GM21515 (cell line): ENCODE results near the gene TMEM54.

Experiments used
- ATAC-seq: cut with Tn5 transposase; IDR thresholded peaks from one replicate; pipeline ENCODE4 v1.9.1; 2021; ENCODE audit not compliant: unreplicated experiment

TMEM54 gene, protein sequence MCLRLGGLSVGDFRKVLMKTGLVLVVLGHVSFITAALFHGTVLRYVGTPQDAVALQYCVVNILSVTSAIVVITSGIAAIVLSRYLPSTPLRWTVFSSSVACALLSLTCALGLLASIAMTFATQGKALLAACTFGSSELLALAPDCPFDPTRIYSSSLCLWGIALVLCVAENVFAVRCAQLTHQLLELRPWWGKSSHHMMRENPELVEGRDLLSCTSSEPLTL

DNA sequence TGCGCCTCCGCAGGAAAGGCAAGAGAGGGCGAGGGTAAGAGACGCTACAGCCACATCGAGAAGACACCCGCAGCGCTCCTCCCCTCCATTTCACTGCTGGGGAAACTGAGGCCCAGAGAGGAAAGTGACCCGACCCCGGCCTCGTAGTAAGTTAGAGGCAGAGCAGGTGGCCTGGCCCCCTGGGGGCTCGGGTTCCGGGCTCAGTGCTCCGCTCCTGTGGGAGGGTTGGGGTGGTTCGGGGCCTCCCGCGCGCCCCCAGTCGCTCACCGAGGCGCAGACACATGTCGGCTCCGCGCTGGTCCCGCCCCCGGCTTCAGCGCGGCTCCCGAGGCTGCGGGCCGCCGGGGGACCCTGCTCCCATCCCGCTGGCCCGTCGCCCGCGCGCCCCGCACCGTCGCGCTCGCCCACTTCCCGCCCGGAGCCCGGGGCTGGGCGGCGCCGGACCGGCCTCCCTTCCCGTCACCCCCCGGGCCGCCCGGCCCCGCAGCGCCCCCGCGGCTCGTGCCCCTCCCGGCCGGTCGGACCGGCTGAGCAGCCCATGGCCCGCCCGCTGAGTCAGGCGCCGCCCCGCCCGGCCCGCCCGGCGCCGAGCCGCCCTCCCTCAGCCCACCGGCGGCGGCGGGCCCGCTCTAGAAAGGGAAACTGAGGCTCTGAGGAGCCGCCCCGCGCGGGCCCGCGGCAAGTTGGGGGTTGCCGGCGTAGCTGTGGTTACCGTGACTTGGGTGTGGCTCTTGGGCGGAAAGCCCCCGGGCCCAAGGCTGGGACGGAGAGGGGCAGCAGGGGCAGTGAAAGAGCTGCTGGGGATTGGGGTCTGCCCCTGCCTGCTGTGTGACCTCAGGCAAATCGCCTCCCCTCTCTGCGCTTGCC lies at the start of gene TMEM54:
Gene TMEM54, minus strand, starts transcription at position 434 of the 867 bp plus-strand sequence. Its CDS starts 151 bp downstream, at position 283.
- ATAC-seq = no peak

DNA sequence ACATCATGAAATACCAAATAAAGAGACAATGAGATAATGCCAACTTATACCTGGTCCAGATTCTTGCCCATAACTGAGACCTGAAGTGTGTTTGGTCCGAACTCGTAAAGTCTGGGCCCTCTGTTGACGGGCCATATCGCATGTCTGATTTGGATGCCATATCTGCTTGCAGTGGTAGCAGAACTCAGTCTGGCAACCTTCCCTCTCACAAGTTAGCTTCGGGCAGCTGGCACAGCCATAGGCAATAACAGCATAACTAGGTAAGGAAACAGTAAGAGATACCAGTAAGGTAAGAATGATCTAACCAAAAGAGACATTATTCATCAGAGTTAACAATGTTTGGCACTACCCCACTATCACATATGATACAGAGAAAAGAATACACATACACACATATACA lies 48.3 kb upstream of the TMEM54 start:
- no peak for ATAC-seq

DNA sequence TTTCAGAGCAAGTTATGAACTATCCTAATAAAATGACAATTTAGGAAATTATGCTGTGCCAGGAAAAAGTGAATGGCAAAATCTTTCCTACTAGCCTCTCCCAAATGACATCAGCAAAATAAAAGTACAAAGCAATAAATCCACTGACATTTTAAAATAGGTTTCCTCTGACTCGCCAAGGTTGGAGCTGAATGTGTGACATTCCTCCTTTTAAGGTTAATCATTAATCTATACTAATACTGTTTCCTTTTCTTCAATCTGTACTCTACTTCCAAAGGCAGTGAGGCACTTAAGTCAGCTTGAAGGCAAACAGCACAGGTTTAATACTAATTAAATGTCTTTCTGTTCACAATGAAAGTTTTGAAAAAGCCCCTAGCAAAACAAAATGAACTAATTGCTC lies 47.7 kb upstream of the TMEM54 start:
- ATAC-seq = no peak

DNA sequence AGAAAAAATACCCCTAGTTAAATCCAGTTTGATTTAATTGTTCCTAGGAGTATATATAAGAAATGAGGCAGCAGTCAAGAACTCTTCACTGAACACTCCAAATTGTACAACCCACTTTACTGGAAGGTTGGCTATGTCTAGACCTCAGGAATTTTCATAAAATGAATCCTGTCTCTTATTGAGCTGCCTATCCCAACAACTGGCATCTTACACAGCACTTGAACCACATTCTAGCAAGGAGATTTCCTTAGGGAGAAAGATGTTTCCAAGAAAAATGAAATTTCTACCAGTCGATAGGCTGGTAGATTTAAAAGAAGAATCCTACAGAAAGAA lies 47.2 kb upstream of the TMEM54 start:
- no peak for ATAC-seq

DNA sequence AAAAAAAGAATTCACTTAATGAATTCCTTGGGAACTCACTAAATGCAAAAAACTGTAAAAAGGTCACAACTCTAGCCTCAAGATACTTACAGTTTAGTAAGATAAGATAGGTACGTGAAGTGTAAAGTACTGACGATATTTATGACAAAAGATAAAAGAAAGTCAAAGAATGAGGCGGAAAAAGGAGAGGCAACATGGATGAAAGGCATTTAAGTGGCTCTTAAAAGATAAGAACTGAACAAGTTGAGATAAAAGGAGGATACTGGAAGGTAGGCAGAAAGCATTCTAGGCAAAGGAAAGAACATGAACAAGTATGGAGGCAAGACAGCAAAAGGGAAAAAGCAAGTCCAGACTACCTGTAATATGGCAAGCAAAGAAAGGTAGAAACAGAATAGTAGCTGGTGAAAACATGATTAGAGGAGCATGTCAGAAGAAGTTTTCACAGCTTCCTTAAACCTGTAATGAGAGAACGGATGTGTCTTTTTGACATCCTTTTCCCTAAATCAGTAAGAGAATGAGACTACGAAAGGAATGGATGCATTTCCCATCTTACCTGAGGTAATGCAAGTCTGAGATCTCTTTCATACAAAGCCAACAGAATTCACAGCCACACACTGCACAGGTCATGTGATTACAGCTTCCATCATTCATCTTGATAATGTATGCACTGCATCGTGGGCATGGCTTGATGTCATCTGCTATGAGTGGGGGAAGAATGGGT lies 46.6 kb upstream of the TMEM54 start:
- ATAC-seq = no peak

DNA sequence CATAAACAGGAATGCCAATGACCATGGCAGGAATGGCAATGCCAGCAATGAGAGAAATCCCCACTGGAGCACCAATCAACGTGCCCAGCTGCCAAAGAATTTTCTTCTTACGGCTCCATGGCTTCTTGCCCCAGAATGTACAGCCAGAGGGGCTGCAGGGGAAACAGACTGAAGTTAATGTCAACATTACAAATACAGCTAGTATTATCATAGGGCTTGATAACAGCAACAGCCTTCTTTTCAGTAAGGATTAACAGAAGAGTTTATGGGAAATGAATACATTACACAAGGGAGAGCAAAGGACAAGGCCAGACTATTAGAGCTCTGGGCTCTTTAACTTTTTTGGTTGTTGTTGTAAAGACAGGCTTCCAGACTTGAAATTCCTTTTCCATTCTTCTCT lies 45.2 kb upstream of the TMEM54 start:
- ATAC-seq = no peak

DNA sequence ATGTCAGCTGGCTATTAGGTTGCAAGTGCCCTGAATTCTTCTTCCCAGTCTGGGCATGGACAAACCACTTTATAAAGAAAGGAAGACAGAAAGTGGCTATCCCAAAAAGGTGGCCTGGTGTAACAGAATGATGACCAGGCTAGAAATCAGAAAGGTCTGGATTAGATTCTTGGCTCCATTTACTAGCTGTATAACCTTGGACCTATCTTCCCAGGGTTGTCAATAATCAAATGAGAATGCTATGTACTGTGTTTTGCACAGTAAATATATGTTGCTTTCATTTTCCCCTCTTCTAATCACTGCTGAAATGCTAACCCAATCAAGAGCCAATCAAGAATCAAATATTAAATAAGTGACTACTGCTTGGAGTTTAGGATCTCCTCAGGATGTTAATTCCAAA lies 43.0 kb upstream of the TMEM54 start:
- ATAC-seq = no peak

DNA sequence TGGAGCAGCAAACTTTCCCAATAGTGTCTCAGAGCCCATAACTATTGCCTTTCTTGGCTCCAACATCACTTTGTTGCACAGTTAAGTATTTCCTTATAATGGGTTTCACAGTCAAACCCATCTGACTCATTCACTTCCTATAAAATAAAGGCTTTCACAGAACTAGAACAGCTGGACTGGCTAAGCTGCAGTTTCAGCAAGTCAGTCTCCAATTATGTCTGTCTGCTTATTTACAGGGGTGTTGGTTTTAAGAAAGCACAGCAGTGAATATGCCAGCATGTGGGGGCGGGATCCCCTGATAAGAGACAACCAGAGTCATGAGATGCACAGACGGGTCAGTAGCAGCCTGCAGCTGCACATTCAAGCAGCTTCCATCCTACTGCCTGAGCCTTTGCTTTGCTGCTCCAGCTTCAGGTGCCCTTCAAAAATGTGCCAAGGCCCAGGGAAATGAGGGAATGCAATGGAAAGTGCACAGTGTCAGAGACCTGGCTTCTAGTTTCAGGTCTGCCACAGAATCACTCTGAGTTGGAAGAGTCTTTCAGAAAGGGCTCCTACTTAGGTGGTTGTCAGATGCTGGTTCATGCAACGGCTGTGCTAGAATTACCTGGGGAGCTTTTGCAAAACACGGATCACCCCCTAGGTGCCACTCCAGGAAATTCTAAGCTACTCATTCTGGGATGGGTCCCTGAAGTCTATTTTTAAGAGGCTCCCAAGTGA lies 38.6 kb upstream of the TMEM54 start:
- ATAC-seq = no peak

DNA sequence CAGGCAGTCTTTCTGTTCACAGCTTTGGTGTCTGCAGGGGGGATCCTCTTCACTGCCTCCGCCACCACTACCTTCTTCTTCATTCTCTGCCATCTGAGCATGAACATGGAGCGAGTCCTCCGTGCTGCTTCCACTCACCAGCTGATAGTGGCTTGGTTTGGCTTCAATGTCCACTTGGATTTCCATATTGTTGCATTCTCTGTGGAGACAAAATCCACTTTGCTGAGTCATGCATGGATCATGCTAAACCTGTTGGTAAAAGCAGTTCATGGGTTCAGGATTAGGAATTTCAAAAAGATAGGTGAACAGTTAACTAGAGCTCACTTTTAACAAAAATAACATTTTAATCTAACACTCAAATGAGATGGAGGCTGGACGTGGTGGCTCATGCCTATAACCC lies 35.9 kb upstream of the TMEM54 start:
- ATAC-seq = no peak

DNA sequence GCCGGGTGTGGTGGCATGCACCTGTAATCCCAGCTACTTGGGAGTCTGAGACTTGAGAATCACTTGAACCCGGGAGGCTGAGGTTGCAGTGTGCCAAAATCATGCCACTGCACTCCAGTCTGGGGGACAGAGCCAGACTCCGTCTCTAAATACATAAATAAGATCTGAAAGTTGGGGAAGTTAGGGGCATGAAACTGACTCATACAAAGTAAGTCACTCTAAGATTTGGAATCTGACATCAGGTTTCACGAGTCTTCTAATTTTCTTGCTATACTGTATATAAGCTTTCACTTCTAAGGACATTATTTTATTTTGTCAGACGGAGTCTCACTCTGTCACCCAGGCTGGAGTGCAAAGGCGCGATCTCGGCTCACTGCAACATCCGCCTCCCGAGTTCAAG lies 33.3 kb upstream of the TMEM54 start:
- no peak for ATAC-seq

DNA sequence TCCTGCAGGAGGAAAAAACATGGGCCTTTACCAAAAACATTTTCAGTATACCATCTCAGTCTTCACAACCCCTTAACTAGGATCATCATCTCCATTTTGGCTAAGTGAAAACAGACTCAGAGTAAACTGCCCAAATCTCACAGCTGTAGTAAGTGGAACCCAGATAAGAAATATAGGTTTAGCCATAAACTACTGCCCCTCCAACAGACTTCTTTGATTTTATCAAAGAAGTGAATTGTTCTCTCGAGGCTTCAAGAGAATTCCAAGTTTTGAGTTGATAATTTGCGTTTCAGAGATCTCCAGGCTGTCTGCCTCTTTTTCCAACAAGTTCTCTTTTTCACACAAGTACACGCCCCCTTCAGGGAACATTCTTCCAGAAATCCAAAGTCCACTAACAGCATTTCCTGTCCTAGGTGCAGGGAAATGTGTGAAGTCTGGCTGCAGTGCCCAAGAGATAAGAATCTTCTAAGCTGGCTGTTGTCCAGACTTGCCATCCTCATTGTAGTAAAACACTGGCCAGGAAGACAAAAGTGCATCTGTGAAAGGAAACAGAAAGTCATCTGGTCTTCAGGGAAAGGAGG lies 32.6 kb upstream of the TMEM54 start:
- no peak for ATAC-seq

DNA sequence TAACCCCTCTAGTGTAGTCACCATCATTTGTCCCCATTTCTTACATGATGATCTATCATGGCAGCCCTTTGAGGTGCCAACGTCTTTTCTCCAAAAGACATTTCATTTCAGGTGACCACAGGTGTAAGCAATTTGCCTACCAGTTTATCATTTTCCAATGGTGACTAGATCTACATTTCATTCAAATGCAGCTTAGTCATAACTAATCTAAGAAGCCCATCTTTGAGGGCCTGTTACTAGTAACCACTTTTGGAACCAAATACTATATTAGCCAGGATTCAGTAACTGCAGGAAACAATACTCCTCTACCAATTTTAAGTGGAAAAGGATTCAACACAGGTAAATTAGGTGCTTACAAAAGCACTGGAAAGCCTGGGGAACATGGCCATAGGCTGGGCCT lies 30.6 kb upstream of the TMEM54 start:
- no peak for ATAC-seq

DNA sequence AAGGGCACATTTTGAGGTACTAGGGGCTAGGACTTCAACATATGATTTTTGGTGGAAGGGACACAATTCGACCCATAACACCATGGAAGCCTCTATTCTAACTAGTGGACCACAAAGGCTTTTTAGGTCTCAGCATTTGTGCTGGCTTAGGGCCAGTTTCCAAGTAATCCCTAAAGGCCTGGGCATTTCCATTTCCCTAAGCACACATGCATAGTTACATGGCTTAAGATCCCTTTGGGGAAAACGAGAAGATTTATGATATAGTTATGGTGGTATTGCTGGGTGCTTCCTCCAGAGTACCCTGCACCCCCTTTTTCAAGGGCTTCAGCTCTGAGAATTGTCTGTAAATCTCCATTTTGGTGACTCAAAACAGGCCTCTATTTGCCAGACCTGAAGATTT lies 28.2 kb upstream of the TMEM54 start:
- ATAC-seq = no peak

DNA sequence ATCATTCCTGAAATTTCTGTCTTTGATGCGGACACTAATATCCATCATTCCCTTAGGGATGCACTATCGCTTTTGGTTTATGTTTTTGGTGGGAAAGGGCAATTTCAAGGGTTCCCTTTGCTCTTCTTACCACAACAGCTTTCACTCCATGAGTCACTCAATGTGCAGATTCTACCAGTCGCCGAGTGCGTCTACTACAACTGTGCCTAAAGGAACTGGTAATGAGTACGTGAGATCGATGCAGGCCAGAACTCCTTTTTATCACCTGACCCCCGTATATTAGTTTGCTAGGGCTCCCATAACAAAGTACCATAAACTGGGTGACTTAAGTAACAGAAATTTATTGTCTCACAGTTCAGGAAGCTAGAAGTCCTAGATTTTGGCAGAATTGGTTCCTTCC lies 27.5 kb upstream of the TMEM54 start:
- no peak for ATAC-seq

DNA sequence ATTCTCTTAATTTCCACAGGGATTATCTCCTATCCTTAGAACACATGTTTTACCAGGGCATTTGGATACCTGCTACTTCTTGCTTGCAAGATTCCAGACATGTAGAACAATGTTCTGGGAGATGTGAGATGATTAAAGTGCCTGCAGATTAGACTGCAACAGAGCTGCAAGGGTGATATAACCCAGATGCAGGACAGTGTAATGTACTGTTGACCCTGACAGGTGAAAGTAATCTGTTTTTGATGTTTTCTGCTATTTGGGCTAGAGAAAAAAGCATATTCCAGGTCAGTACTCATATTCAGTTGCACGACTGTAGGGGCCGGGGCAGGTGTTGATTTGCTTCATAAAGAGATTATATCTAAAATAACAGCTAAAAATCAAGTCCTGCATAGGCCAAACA lies 27.1 kb upstream of the TMEM54 start:
- ATAC-seq = no peak

DNA sequence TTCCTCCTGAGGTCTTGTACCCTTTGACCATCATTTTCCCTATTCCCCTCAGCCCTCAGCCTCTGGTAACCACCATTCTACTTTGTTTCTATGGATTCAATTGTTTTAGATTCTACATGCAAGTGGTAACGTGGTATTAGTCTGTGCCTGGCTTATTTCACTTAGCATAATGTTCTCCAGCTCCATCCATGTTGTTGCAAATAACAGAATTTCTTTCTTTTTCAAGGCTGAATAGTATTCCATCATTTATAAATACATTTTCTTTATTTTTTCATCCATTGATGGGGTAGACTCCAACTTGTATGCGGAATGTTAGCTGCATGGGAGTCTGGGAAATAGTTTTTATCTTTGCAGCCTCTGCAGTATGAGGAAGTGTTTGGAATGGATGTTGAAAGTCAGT lies 26.3 kb upstream of the TMEM54 start:
- ATAC-seq = no peak

DNA sequence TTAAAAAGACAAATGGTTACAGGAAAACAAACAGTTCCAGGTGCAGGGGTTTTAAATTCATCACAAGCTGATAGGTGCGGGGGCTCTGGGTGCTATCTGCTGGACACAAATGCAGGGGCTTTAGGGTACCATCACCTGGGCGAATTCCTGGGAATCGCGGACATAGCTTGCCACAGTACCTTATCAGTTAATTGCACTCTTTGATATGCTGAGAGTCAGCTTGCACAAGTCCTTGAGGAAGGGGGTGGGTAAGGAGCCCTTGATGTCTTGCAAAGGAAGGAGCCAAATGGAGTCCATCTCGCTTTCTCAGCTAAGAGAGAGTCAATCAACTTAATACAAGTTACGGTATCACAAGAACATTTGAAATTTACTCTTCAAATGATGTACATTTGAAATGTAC lies 25.4 kb upstream of the TMEM54 start:
- no peak for ATAC-seq

DNA sequence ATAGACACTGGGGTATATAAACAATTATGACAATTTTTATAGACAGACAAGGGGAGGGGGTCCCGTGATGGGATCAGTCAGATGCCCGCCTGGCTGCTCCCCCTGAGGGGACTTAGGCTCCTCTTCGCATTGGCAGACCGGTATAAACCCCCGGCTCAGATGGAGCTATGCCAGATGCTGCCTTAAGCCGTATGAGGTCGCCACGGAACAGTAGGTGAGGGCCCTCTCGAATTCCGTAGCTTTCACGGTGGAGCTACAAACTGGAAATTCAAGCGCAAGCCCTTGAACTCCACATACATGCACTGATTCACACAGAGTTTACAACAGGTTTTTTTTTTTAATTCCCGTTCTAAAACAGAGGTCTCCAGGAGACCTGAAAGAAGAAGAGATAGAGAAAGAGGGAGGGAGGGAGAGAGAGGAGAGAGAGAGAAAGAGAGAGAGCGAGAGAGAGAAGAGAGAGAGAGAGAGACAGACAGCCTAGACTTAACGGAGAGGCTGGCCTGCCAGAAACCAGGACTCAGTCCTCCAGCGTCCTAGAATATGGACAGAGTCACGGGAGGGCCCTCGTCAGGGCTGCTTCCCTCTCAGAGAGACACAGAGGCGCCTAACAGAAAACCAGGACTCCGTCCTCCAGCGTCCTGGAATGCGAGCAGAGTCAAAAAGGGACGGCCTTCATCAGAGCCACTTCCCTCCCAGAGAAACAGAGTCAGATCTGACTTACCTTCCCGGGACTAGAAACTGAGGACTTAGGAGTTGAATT lies 24.4 kb upstream of the TMEM54 start:
- ATAC-seq = no peak

DNA sequence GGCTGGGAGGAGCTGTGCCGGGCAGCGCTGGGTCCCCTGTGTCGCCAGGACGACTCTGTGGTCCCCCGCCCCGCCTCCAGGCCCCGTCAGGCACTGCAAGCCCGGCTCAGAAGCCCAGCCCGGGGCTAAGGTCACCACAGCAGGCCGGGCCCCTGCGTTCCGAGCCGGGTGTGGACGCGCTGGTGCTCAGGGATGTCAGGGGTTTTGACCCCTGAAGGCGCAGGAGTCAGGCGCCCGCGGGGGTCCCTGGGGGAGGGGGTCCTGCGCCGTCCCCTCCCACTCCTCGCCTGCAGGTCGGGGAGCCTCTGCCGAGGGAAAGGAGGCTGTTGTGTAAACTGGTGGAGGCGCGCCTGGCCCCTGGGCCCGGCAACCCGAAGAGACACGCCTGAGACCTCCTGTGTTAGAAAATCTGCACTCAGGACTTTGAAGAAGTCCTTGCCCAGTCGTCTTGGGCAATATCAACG lies 23.7 kb upstream of the TMEM54 start:
- no peak for ATAC-seq

DNA sequence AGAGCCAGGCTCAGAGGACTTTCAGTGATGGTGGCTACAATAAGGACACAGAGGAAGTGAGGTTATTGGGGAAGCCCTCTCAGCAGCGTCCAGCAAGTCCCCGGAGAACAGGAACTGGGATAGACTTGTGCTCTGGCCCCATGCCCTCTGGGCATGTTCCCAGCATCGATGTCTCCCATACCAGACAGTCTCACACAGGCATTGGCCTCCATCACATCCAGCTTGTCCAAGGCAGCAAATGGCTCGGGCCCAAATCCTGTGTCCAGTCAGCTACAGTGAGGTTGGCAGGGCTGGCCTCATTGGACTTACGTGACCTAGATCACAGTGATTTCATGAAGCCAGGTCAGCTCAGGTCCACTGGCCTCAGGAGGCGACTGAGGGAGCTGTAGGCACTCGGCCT lies 19.6 kb upstream of the TMEM54 start:
- ATAC-seq = no peak
